ENCODE results near the gene VGLL3.

GRCh38 chr3:87037652-87038051 is 46.7 kb upstream of the VGLL3 start:
- no peak for TF ChIP-seq CTCF (IDR thresholded peaks at IDR 0.05)
- TF ChIP-seq POLR2A (IDR thresholded peaks at IDR 0.05) = no peak
